ENCODE measurements around the gene CYP11A1. TPM values are rescaled to one million over a fixed set of nuclear protein-coding genes. Genes with fewer than 3 reads are reported as not detected.

CYP11A1 gene
- total RNA-seq, 1 experiment from 2014 or later, result 1.7 TPM

DNA sequence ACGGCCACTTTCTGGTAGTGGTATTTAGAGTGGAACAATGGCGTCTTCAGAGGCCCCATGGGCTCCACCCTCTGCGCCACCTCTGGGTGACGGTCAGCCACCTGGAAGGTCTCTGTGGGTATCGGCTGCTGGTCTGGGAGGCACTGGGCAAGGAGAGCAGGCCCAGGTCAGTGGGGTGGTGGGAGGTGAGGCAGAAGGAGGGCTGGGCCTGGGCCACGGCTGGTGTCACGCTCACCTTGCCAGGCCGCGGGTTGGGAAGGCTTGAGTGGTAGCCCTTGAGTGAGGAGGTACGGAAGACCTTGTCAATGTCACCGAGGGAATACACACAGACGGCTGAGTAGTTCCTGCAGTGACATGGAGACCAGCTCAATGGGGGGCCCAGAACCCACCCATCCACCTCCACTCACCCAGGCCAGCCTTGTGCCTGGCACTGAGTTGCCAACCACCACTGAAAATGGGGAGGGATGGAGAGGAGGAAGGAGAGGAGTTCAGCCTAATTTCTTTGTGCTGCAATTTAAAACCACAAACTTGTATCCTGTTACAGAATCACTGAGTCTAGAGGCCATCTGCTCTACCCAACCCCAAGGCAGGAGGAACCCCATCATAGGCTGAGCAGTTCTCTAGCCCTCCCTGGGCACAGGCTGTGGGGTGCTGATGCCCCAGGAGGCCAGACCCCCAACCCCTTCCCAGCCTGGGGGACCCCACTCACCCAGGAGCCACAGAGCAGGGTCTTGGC is 47.3 kb upstream of the CYP11A1 start:
- no peaks in the 10 kb centered on the region; a peak in 1 of 4 replicates for H3K4me1 Mint-ChIP-seq
- H2BK15ac ChIP-seq (ENCODE audit: low read depth, low read length), result no peak overlapping the region
- H3K27me3 Mint-ChIP-seq (ENCODE audit: low read depth), result no peaks in the 10 kb centered on the region
- H3K18ac ChIP-seq (ENCODE audit: insufficient read length, low read depth, low read length), result no peak overlapping the region
- H3K14ac ChIP-seq (ENCODE audit: insufficient read depth, low read length), result no peak overlapping the region
- H3K4ac ChIP-seq (ENCODE audit: low read depth, low read length), result no peak overlapping the region
- H2BK20ac ChIP-seq (ENCODE audit: low read depth, low read length, poor library complexity, severe bottlenecking), result no peak overlapping the region
- no peaks in the 10 kb centered on the region for H3K27me3 ChIP-seq (ENCODE audit: insufficient read depth, low read length)
- H3K56ac ChIP-seq (ENCODE audit: insufficient read length, low read depth, low read length), result no peak overlapping the region
- peaks cover 11 to 16% (median 13%) of the 10 kb centered on the region in 3 experiments for H3K36me3 Mint-ChIP-seq (ENCODE audit: insufficient read depth in 1 of 3, low read depth in 3 of 3)
- H2BK120ac ChIP-seq (ENCODE audit: low read depth, low read length, poor library complexity, severe bottlenecking), result no peak overlapping the region
- no peak overlapping the region for H3T11ph ChIP-seq (ENCODE audit: low read length)
- WGBS (ENCODE audit: extremely low coverage, insufficient read length, low lambda C conversion rate), result no CpG with 5 or more reads among the region's 12 CpGs
- peak overlapping the region in 1 of 3 experiments; percentile 44; a peak in 1 of 7 replicates for H3K27ac Mint-ChIP-seq
- H2AFZ ChIP-seq (ENCODE audit: low read length), result no peak overlapping the region
- H2AK5ac ChIP-seq (ENCODE audit: insufficient read length, low read length), result no peak overlapping the region
- H3K4me3 Mint-ChIP-seq, result no peak overlapping the region
- no peaks in the 10 kb centered on the region for H4K20me1 ChIP-seq (ENCODE audit: control insufficient read depth, insufficient read depth, insufficient read length)
- no peaks in the 10 kb centered on the region for H3K79me2 ChIP-seq (ENCODE audit: insufficient read depth, low read length)
- no peak for DNase-seq
- H3K9ac ChIP-seq (ENCODE audit: extremely low read depth, insufficient read length, low read length), result no peak overlapping the region
- no peaks in the 10 kb centered on the region for H3K79me1 ChIP-seq (ENCODE audit: insufficient read depth, low read depth, low read length, poor library complexity, severe bottlenecking)
- H4K91ac ChIP-seq (ENCODE audit: insufficient read length, low read depth, low read length), result no peak overlapping the region
- no peak overlapping the region for H4K5ac ChIP-seq (ENCODE audit: insufficient read length, low read depth, low read length)
- TF ChIP-seq, protein P1, sequence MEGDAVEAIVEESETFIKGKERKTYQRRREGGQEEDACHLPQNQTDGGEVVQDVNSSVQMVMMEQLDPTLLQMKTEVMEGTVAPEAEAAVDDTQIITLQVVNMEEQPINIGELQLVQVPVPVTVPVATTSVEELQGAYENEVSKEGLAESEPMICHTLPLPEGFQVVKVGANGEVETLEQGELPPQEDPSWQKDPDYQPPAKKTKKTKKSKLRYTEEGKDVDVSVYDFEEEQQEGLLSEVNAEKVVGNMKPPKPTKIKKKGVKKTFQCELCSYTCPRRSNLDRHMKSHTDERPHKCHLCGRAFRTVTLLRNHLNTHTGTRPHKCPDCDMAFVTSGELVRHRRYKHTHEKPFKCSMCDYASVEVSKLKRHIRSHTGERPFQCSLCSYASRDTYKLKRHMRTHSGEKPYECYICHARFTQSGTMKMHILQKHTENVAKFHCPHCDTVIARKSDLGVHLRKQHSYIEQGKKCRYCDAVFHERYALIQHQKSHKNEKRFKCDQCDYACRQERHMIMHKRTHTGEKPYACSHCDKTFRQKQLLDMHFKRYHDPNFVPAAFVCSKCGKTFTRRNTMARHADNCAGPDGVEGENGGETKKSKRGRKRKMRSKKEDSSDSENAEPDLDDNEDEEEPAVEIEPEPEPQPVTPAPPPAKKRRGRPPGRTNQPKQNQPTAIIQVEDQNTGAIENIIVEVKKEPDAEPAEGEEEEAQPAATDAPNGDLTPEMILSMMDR (conservative IDR thresholded peaks at IDR 0.05), result no peak
- H3K4me2 ChIP-seq (ENCODE audit: insufficient read depth, insufficient read length, low read length), result no peak overlapping the region
- H3K9me3 ChIP-seq (ENCODE audit: control insufficient read depth, low read depth, low read length), result no peaks in the 10 kb centered on the region
- no peak overlapping the region for H2BK5ac ChIP-seq (ENCODE audit: insufficient read length, low read length)
- H4K8ac ChIP-seq (replicated peaks; ENCODE audit: insufficient read length, low read depth, low read length), result no peak overlapping the region
- no peaks in the 10 kb centered on the region for H3K9me3 Mint-ChIP-seq
- no peak overlapping the region for H2BK12ac ChIP-seq (ENCODE audit: insufficient read length, low read depth, low read length)
- no peaks in the 10 kb centered on the region for H3K23me2 ChIP-seq (ENCODE audit: insufficient read length, low read depth, low read length, poor library complexity, severe bottlenecking)
- no peaks in the 10 kb centered on the region for H3K4me1 ChIP-seq (ENCODE audit: insufficient read depth, low read length)
- no peak overlapping the region for H3K27ac ChIP-seq (ENCODE audit: insufficient read length, low read depth, low read length)
- no peak overlapping the region for H3K23ac ChIP-seq (ENCODE audit: insufficient read length, low read depth, low read length)
